NCI-H774 (cell line): ENCODE results near the gene JAKMIP2.
"Not testable (repeated sequence)": the region's sequence is repeated elsewhere in the genome, so short reads cannot be mapped to it uniquely, and the experiment has no call there.

Experiments
- DNase-seq: peaks from one replicate; lab custom pipeline; 2025; lab: John Stamatoyannopoulos, UW

JAKMIP2 gene

GRCh38 chr5:147746986-147747385 is 35.5 kb downstream of the JAKMIP2 start:
- DNase-seq: no peak

- peak; percentile 37 for DNase-seq
Observed at GRCh38 chr5:147743678-147744374, 38.7 kb downstream of the JAKMIP2 start.

GRCh38 chr5:147743012-147743411 is 39.5 kb downstream of the JAKMIP2 start:
- no peak for DNase-seq

GRCh38 chr5:147742151-147742550 is 40.4 kb downstream of the JAKMIP2 start:
- DNase-seq: no peak

GRCh38 chr5:147740864-147741263 is 41.7 kb downstream of the JAKMIP2 start:
- no peak for DNase-seq

GRCh38 chr5:147737921-147738320 is 44.6 kb downstream of the JAKMIP2 start:
- DNase-seq: peak; percentile 67

- DNase-seq: no peak
Observed at GRCh38 chr5:147735621-147736125, 46.9 kb downstream of the JAKMIP2 start.

- no peak for DNase-seq
Observed at GRCh38 chr5:147734894-147735293, 47.6 kb downstream of the JAKMIP2 start.

GRCh38 chr5:147733075-147733474 is 49.5 kb downstream of the JAKMIP2 start:
- DNase-seq: no peak

- DNase-seq: no peak
Observed at GRCh38 chr5:147732291-147732883, 50.1 kb downstream of the JAKMIP2 start.

GRCh38 chr5:147731431-147732290 is 50.9 kb downstream of the JAKMIP2 start:
- no peak for DNase-seq

- no peak for DNase-seq
Observed at GRCh38 chr5:147727200-147727599, 55.3 kb downstream of the JAKMIP2 start.

- not testable (repeated sequence) for DNase-seq
Observed at GRCh38 chr5:147721191-147721960, 61.2 kb downstream of the JAKMIP2 start.

- no peak for DNase-seq
Observed at GRCh38 chr5:147713550-147714295, 68.8 kb downstream of the JAKMIP2 start.

GRCh38 chr5:147712598-147712997 is 69.9 kb downstream of the JAKMIP2 start:
- DNase-seq: no peak

GRCh38 chr5:147712019-147712418 is 70.5 kb downstream of the JAKMIP2 start:
- DNase-seq: no peak

GRCh38 chr5:147711019-147711418 is 71.5 kb downstream of the JAKMIP2 start:
- no peak for DNase-seq

GRCh38 chr5:147708708-147709107 is 73.8 kb downstream of the JAKMIP2 start:
- DNase-seq: no peak

- DNase-seq: no peak
Observed at GRCh38 chr5:147704544-147704943, 78.0 kb downstream of the JAKMIP2 start.

- DNase-seq: no peak
Observed at GRCh38 chr5:147701468-147701867, 81.1 kb downstream of the JAKMIP2 start.

- no peak for DNase-seq
Observed at GRCh38 chr5:147699496-147700088, 82.9 kb downstream of the JAKMIP2 start.
